EL (cell line): ENCODE data around the gene BRDT.
A peak's percentile ranks its signal among the peaks of the same experiment; 100 is the strongest.
"Not testable (repeated sequence)": the region's sequence is repeated elsewhere in the genome, so short reads cannot be mapped to it uniquely, and the experiment has no call there.

ENCODE experiments used
- DNase-seq: peaks from one replicate; pipeline ENCODE4 v3.0.0-alpha.2; 2016

Gene BRDT

DNA sequence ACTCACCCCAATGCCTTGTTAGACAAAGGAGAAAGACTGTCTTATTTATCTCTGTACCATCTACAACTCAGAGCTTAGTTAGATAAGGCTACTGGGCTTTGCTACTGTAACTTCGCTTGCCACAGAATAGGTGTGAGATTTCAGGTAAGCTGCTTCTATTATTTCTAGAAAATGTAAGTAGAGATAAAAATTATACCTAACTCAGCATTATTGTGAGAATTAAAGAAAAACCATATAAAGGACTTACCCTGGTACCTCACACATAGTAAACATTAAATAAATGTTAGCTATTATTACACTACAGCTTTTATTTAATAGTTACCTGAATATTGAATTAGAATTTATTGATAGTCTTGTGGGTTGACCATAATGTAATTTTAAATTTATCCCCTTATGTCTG is 44.1 kb downstream of the BRDT start:
- DNase-seq: no peak

DNA sequence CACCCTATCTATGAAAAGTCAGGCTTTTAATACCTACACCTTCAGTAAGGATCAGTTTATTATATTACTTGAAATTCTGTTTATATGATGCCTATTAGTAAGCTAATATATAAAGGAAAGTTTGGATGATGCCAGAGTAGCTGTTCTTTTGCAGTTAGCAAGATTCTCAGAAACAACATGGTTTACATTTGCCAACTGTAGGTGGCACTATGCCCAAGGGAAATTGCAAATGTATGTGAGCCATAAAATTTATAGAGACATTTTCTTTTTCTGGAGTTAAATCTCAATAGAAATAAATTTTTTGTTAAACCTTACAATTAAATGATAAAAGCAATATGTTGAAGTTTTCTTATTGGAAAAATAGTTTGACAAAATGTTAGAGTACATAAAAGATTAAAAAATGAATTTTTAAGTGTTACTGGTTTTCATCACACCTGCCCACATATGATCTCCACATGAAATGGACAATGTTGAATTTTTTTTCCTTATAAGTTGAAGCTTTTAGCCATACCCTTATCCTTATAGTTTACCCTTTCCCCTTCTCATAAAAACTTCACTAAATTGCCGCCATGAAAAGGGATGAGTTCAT is 48.5 kb downstream of the BRDT start:
- peak; percentile 52 for DNase-seq

DNA sequence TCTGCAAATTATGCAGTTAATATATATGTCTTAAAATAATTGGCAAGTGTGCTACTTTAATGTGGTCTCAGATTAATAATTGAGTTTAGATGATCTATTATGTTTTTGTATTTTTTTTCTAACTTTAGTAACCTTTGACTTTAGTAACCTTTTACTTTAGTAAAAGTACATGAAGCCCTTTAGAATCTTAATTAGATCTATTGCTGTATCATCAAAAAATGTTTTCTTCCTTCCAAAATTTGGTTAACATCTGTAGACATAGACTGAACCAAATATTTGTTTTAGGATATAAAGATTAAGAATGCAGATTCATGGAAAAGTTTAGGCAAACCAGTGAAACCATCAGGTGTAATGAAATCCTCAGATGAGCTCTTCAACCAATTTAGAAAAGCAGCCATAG is 54.9 kb downstream of the BRDT start:
- DNase-seq: no peak

DNA sequence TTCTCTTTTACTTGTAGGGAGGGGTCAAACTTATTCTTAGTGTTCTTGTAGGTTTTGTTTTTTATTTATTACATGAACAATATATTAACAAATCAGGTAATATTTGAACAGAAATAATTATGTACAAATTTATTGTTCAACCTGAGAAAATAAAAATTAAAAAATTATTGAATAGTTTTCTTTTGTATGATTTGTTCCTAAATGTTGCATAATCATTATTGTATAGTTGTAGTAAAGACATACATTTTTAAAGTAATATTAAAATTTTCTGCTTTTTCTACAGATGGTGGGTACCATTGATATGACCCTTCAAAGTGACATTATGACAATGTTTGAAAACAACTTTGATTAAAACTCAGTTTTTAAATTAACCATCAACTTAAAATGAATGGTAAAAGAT is 64.7 kb downstream of the BRDT start:
- no peak for DNase-seq

DNA sequence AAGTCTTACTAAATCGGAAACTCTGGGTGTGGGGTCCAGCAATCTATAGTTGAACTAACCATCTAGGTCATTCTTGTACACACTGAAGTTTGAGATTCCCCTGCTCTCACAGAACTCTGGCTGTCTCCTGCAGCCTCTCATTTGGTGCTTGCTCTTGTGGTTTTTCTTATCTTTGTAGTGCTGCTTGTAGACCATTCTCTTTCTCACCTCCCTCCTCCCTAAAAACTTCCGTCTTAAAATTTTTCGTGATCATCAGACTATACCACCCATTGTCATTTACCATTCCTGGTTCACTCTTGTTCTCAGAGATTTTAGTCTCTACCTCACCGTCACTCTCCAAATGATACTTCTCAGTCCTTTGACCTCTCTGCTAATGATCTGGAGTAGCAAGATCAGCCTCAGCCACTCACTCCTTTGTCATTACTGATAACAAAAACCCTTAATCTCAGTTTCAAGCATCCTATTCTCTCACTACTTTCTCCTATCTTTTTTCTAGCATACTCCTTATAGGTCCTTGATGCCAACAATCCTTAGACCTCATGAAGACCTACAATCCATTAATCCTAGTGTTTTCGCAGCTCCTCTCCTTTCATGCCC is 67.6 kb downstream of the BRDT start:
- DNase-seq: no peak

DNA sequence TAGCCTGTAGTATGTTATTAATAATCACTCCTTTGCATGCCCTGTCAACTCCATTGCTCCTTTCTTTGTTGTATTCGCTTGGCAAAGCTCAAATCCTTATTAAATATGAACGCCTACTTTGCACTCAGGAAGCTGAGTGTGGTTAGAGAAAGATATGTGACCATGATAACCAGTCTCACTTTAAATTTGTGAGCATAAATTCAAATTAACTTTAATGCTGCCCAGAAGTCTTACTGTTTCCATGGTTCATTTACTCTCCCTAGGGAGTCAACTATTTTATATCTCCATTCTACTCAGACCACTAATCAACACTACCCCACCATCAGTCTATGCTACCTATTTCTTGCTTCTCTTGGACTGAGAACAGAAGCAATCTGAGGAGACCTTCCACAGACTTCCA is 68.5 kb downstream of the BRDT start:
- no peak for DNase-seq

DNA sequence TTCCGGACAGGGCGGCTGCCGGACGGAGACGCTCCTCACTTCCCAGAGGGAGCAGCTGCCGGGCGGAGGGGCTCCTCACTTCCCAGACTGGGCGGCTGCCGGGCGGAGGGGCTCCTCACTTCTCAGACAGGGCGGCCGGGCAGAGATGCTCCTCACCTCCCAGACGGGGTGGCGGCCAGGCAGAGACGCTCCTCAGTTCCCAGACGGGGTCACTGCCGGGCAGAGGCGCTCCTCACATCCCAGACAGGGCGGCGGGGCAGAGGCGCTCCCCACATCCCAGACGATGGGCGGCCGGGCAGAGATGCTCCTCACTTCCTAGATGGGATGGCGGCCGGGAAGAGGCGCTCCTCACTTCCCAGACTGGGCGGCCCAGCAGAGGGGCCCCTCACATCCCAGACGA is 76.8 kb downstream of the BRDT start:
- DNase-seq: not testable (repeated sequence)

DNA sequence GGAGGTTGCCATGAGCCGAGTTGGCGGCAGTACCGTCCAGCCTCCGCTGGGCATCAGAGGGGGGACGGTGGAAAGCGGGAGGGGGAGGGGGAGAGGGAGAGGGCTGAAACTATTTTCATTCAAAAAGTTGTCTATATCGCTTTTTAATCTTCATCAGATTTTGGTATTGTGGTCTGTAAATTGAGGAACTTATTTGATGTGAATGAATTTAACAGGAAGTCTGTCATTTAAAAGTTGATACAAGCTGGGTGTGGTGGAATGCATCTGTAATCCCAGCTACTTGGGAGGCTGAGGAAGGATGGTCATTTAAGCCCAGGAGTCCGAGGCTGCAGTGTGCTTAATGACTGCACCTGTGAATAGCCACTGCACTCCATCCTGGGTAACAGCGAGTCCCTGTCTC is 77.6 kb downstream of the BRDT start:
- no peak for DNase-seq

DNA sequence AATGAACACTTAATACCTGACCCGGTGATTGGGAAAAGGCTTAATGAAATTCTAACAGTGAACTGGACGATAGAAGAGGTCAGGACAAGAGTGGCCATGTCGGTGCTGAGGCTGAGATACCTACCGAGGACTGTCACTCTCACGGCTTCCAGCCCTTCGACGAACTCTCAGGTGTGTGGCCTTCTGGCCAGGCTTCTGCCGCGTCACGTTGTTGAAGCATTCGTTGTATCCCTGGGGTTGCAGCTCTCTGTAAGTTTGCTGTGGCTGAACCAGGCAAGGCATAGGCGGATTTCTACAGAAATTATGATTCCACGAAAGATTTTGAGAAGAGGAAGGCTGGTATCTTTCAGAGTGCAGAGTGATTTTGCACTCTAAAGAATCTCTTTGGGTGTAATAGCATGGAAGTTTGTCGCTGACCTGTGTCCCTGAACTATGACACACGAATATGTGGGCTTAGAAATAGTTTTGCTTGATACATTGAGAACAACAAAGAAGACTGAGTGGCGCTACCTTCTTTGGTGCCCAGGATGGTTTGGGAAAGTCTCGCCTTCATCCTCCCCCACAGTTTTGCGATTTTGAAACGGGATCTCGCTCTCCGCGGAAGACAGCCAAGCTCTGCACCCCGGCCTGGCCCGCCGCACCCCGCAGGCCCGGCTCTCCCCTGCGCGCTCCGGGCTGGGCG is 80.2 kb downstream of the BRDT start:
- no peak for DNase-seq

DNA sequence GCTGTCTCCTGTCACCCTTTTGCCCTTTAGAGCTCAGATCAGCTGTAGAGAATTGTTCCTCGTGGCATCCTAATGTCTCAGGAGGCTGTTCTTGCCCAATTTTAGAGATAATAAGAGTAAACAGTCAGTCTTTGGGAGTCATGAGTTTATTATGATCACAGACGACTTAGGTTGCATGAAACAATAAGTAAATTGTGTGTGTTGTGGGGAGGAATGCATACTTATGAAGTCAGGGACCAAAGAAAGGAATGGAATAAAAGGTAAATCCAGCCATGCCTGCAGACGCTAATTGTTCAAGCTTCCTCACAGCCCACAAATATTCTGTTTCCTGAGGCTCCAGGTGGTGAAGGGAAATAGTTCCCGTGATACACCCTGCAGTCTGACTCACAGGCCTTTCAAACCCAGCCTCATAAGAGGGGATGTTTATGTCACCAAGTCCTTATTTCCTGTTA is 81.5 kb downstream of the BRDT start:
- peak; percentile 39 for DNase-seq

DNA sequence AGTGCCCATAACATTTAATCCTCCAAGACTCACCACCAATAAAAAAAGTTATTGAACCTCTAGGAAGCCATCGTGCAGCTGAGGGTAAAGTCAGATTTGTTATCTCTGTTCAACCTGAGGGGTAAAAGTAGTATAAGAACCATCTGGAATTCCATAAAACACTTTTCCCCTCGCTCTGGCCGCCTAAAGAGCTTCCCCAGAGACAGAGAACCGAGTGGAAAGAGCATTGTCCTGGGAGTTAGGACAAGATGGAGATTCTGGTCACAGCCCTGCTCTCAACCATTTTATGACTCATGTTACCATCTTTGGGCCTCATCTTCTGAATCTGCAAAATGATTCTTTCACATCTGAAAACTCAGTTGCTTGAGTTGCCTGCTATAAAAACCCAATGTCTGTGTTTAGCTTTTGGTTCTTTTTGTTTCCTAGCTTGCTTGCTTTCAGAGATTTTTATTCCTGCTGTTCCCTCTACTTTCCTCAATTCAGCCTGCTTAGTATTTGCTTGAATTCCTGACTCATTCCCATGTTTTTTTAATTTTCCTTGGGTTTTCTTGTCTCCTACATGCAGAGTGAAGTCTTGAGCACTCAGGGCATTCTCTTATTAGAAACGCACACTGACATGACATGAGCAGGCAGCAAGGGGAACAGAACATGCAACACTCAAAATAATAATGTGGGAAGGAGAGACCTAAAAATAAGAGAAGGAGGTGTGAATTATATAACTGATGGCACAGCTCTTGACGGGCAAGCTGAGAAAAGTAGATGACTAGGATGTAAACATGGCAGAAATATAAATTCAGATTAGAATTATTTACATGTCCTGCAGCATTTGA is 82.3 kb downstream of the BRDT start:
- no peak for DNase-seq

DNA sequence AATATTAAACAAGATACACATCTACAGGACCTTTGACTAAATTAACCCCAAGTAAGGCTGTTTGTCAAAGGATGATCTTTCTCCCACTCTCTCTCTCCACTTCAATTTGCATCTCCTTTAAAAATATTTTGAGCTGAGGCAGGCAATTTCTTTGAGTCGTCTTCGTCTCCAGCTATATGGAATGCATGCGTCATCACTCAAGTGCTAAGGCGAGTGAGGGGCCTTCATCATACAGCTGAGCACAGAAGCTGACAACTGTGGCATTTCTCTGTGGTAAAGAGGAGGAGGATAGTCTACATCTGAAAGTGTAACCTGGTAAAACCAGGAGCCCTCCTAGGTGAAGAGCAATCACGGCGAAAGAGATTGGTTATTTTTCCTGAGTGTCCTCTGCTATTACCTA is 88.2 kb downstream of the BRDT start:
- DNase-seq: no peak

DNA sequence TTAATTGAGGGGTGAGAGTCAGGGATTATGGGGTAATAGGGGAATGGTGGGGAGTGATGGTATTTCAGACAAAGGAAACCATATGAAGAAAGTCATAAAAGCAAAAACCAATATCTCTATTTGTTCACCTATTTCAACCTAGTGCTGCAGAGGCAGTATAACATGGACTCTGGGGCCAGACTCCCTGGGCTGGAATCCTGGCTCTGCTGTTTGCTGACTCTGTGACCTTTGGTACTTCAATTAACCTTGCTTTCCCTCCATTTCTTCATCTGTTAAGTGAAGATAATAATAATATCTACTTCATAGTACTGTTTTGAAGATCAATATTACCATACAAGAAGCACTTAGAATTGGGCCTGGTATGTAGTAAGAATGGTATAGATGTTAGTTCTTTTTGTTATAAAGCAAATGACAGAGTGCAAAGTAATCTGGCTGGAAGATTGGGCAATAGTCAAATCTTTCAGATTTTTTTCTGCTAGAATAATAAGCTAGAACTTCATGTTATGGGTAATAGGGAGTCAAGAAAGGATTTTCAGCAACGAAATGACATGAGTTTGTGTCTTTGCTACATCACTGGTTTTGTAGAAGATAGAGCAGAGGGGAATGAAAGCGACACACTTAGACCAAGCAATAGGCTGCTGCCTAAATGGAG is 89.6 kb downstream of the BRDT start:
- DNase-seq: no peak

DNA sequence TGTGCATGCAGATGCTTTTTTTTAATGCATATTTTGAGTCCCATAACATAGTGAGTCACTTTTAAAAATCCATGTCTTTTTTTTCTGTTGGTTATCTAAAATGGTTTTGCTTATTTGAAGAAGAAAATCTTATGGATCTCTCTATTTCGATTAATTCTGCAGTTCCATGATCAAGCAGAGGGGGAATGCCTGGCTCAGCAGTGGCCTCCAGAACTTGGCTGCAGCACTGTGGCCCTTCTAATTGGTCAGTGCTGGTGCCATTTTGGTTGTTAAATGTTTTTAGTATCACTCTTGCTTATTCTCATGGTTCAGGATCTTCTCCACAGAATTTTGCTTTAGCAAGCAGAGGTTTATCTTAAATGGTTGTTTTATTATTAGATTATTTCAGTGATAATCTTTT is 91.8 kb downstream of the BRDT start:
- no peak for DNase-seq

DNA sequence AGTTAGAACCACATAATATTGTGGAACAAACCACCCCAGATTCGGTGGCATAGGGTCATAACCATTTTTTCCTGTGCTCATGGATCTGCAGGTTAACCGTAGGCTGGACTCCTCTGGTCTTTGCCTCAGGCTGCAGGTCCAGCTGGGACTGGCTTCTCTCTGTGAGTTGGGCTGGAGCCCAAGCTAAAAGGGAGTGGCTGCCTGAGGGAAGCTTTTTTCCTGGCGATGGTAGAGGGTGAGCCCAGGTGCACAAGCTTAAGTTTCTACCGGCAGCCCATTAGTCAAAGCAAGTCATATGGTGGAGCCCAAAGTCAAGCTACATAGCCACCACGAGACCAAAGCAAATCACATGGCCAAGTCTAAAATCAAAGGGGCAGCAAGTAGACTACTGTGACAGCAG is 94.4 kb downstream of the BRDT start:
- DNase-seq: no peak

DNA sequence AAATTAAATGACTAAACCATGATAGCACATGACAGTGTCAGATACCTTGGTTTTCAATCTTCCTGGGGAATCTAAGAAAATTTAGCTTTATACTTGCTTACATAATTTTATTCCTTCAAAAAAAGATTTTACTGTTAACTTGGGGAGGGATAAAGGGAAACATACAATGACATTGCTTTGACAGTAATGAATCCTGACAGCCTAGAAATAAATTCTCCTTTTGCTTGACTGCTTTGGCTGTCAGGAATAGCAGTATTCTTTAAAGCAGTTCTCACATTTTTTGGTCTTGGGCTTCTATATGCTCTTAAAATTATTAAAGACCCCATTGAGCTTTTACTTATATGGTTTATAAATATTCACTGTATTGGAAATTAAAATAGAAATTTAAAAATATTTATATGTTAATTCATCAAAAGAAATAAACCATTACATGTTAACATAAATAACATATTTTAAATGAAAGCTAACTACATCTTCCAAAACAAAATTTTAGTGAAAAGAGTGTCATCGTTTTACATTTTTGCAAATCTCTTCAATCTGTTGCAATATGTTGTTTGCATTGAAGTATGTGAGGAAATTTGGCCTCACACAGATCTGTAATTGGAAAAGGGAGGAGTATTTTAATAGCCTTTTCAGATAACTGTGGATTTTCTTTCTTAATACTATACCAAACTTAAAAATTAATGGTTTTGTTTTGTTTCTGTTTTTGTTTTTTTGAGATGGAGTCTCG is 96.7 kb downstream of the BRDT start:
- DNase-seq: no peak

DNA sequence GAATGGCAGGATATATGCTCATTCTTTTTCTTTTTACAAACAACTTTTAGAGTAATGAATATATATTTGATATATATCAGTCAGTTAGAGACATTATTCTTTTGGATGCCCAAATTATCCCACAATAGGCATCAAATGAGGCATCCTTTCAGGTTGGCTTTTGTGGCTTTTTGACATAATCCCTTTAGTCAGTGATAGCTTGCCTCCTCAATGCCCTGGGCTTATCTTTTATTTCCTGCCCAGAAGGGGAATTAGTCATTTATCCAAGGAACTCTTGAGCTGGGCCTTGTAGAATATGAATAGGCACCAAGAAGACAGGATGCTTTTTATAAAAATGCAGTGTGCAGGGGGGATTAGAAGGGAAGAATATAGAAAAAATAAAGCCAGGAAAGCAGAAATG is 102.7 kb downstream of the BRDT start:
- DNase-seq: no peak
